Measurements from ENCODE around the gene TSHZ1. TPM values are rescaled to one million over a fixed set of nuclear protein-coding genes. Genes with fewer than 3 reads are reported as not detected.
A peak's percentile ranks its signal among the peaks of the same experiment; 100 is the strongest.

Gene TSHZ1
- total RNA-seq (10 to 100 TPM; 30.1 to 32.0 TPM), polyA plus RNA-seq (1 to 10 TPM in 1 of 2 donors, under 1 TPM in 1; 0.84 to 6.5 TPM)

GRCh38 chr18:75210274-75211001 lies at the start of gene TSHZ1:
Gene TSHZ1 (plus strand): TSS chr18:75210797. CDS start chr18:75211877, 1,080 bp downstream.
- H3K4me1 ChIP-seq (ENCODE audit: insufficient read depth, low read length), result peaks cover 62% of the 10 kb centered on the region
- H3K36me3 ChIP-seq (ENCODE audit: insufficient read depth, low read length), result no peaks in the 10 kb centered on the region
- H3K4me3 ChIP-seq (ENCODE audit: low read length in 2 of 2), result peak within 1 kb of the TSS; percentile 91 to 96
- POLR2A ChIA-PET (ENCODE audit: partially characterized antibody), result interaction anchor here (0.7 to 6.5 kb wide), 21 partner anchors 11 to 1853 kb away, joined by 3 to 61 read pairs (median 4); partner anchors contain the start of genes SMIM21 and ZNF407
- Mint-ChIP-seq H3K27ac (peak within 1 kb of the TSS; percentile 95 to 99 (median 97)), H3K27me3 (peaks cover 0 to 2% of the 10 kb centered on the region in 2 donors), H3K9me3 (peaks cover 0 to 4% (median 0%) of the 10 kb centered on the region in 8 donors), H3K4me1 (peaks cover 50 to 78% (median 61%) of the 10 kb centered on the region in 4 donors), H3K4me3 (peak within 1 kb of the TSS; percentile 94 to 100 (median 99)), H3K36me3 (peaks cover 8 to 31% of the 10 kb centered on the region in 2 donors)
- no peaks in the 10 kb centered on the region for H3K27me3 ChIP-seq (ENCODE audit: insufficient read depth, low read length)
- no peaks in the 10 kb centered on the region for H3K9me3 ChIP-seq (ENCODE audit: control insufficient read depth in 1 of 2, low read length in 2 of 2)
- intact Hi-C loops (cut with micrococcal nuclease), result loop anchor here (1.0 to 10.0 kb wide), 6 partner anchors 37 to 1614 kb away; partner anchors contain the start of genes TIMM21 and ZNF236
- CTCF ChIA-PET (ENCODE audit: partially characterized antibody), result interaction anchor here (0.6 to 2.6 kb wide), 5 partner anchors 20 to 613 kb away, joined by 3 to 22 read pairs (median 3); partner anchors contain the start of gene ZNF407
- peak within 1 kb of the TSS; percentile 80 for H3K27ac ChIP-seq (ENCODE audit: low read depth, low read length)
- DNase-seq, result peak; percentile 76 to 90 (median 82)

DNA sequence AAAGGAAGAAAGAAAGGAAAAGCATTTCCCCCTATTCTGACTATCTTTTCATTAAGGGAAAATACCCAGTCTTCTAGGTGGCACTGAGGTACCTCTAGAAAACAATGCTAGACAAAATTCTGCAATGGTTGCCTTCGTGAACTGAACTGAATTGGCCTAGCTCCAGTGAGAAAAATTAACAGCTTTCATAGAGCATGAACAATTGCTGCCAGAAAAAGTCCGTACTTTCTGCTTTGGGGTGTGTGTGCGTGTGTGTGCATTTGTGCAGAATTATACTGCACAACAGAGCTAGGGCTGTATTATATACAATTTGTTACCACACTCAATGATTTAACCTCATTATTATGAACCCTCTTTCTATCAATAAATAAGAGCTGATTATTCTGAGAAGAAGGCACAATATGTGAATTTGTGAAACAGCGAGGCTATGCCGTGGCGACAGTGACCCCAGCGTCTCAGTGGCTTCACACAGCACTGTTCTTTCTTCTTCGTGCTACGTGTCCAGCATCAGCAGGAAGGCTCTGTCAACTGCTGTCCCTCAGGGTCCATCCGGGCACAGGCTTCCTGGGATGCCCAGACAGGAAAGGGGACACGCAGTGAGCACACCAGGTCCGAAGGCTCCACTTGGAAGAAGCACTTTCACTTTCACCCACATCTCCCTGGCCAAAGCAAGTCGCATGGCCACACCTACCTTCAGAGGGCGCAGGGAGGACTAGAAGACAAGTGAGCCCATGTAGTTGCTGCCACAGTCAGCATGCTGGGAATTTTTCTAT lies 49.2 kb upstream of the TSHZ1 start:
- H3K4me3 Mint-ChIP-seq, result peak overlapping the region; percentile 85 to 91 (median 88)
- H3K4me3 ChIP-seq (ENCODE audit: low read length in 2 of 2), result peak overlapping the region; percentile 5 to 60
- H3K27ac Mint-ChIP-seq, result peak overlapping the region in 6 of 7 donors; percentile 49 to 74 (median 70)
- DNase-seq, result peak in 4 of 5 donors; percentile 10 to 26 (median 15)
- H3K36me3 Mint-ChIP-seq, result no peaks in the 10 kb centered on the region
- H3K36me3 ChIP-seq (ENCODE audit: insufficient read depth, low read length), result no peaks in the 10 kb centered on the region
- CTCF ChIA-PET (ENCODE audit: partially characterized antibody), result interaction anchor here (0.8 kb wide), 1 partner anchor 83 kb away, joined by 4 read pairs; no protein-coding TSS in a partner anchor
- POLR2A ChIA-PET (ENCODE audit: partially characterized antibody), result no interaction called here
- H3K27ac ChIP-seq (ENCODE audit: low read depth, low read length), result no peak overlapping the region
- H3K4me1 Mint-ChIP-seq, result peaks cover 8 to 9% (median 9%) of the 10 kb centered on the region in 4 donors
- peaks cover 0 to 5% (median 0%) of the 10 kb centered on the region in 8 donors for H3K9me3 Mint-ChIP-seq
- peaks cover 12% of the 10 kb centered on the region for H3K4me1 ChIP-seq (ENCODE audit: insufficient read depth, low read length)
- H3K27me3 ChIP-seq (ENCODE audit: insufficient read depth, low read length), result peaks cover 3% of the 10 kb centered on the region
- H3K27me3 Mint-ChIP-seq, result peaks cover 1 to 4% of the 10 kb centered on the region in 2 donors
- intact Hi-C loops (cut with micrococcal nuclease), result loop anchor here (10.0 kb wide), 1 partner anchor 203 kb away; no protein-coding TSS in a partner anchor
- H3K9me3 ChIP-seq (ENCODE audit: control insufficient read depth in 1 of 2, low read length in 2 of 2), result no peaks in the 10 kb centered on the region

- CTCF ChIA-PET (ENCODE audit: partially characterized antibody), result no interaction called here
Measured at GRCh38 chr18:75162467-75162866, 48.1 kb upstream of the TSHZ1 start.

DNA sequence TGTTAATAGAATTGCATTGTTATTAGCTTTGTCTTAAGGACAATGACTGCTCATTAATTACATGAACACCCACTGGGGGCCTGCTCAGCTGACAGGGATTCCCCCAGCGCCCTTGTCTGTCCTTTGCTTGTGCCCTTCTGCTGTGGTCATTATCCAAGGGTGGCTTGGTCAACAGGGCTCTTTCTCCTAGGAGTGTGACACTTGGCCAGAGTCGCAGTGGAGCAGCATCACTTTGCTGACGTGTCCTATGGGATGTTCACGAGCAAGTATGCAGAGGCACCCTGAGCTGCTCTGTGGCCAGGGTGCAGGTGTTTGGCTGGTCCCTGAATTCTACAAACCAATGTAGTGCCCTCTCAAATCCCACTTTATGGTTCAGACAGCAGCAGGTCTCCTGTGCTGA lies 47.6 kb upstream of the TSHZ1 start:
- DNase-seq, result no peak
- intact Hi-C loops (cut with micrococcal nuclease), result loop anchor here (10.0 kb wide), 1 partner anchor 202 kb away; no protein-coding TSS in a partner anchor
- ChIA-PET CTCF (ENCODE audit: partially characterized antibody) (interaction anchor here (1.1 kb wide), 1 partner anchor 9 kb away, joined by 3 read pairs; no protein-coding TSS in a partner anchor), POLR2A (ENCODE audit: partially characterized antibody) (no interaction called here)
- Histone ChIP-seq H3K9me3 (ENCODE audit: control insufficient read depth in 1 of 2, low read length in 2 of 2) (no peaks in the 10 kb centered on the region), H3K4me3 (ENCODE audit: low read length in 2 of 2) (no peak overlapping the region), H3K27me3 (ENCODE audit: insufficient read depth, low read length) (peaks cover 3% of the 10 kb centered on the region), H3K27ac (ENCODE audit: low read depth, low read length) (no peak overlapping the region), H3K4me1 (ENCODE audit: insufficient read depth, low read length) (peaks cover 12% of the 10 kb centered on the region), H3K36me3 (ENCODE audit: insufficient read depth, low read length) (no peaks in the 10 kb centered on the region)
- H3K4me1 Mint-ChIP-seq, result peaks cover 8 to 9% (median 9%) of the 10 kb centered on the region in 4 donors
- peaks cover under 1 to 8% of the 10 kb centered on the region in 2 donors for H3K27me3 Mint-ChIP-seq
- no peaks in the 10 kb centered on the region for H3K36me3 Mint-ChIP-seq
- H3K9me3 Mint-ChIP-seq, result peaks cover 0 to 5% (median 0%) of the 10 kb centered on the region in 8 donors
- no peak overlapping the region for H3K27ac Mint-ChIP-seq
- H3K4me3 Mint-ChIP-seq, result peak overlapping the region in 2 of 8 donors; percentile 11 to 43

More at GRCh38 chr18:75162467-75162866, 48.1 kb upstream of the TSHZ1 start:
- intact Hi-C loops (cut with micrococcal nuclease), result loop anchor here (10.0 kb wide), 1 partner anchor 202 kb away; no protein-coding TSS in a partner anchor
- H3K27ac Mint-ChIP-seq, result no peak overlapping the region
- peaks cover 3% of the 10 kb centered on the region for H3K27me3 ChIP-seq (ENCODE audit: insufficient read depth, low read length)
- H3K4me3 Mint-ChIP-seq, result peak overlapping the region in 6 of 8 donors; percentile 30 to 91 (median 86)
- H3K4me1 Mint-ChIP-seq, result peaks cover 8 to 9% (median 9%) of the 10 kb centered on the region in 4 donors
- H3K27me3 Mint-ChIP-seq, result peaks cover 1 to 8% of the 10 kb centered on the region in 2 donors
- POLR2A ChIA-PET (ENCODE audit: partially characterized antibody), result no interaction called here
- H3K4me1 ChIP-seq (ENCODE audit: insufficient read depth, low read length), result peaks cover 12% of the 10 kb centered on the region
- no peaks in the 10 kb centered on the region for H3K9me3 ChIP-seq (ENCODE audit: control insufficient read depth in 1 of 2, low read length in 2 of 2)
- no peak overlapping the region for H3K27ac ChIP-seq (ENCODE audit: low read depth, low read length)
- DNase-seq, result no peak
- no peak overlapping the region for H3K4me3 ChIP-seq (ENCODE audit: low read length in 2 of 2)
- H3K36me3 ChIP-seq (ENCODE audit: insufficient read depth, low read length), result no peaks in the 10 kb centered on the region
- peaks cover 0 to 5% (median 0%) of the 10 kb centered on the region in 8 donors for H3K9me3 Mint-ChIP-seq
- no peaks in the 10 kb centered on the region for H3K36me3 Mint-ChIP-seq

DNA sequence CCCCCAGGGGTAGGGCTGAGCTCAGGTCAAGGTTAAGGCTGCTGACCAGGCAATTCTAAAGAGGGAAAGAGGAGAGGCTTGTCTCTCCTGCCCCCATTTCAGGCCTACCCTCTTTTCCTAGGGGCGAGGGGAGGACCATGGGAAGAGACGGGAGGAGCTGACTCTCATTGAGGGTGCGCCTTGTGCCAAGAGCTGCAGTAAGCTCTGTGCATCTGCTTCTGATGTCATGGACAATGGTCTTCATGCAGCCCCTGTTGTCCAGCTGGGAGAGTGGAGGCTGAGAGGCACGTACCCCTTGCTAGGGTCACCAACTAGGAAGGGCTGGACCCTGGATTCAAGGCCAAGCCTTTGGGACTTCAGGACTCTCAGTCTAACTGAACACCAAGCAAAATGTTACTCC lies 46.9 kb upstream of the TSHZ1 start:
- Mint-ChIP-seq H3K9me3 (peaks cover 0 to 5% (median 0%) of the 10 kb centered on the region in 8 donors), H3K4me3 (no peak overlapping the region), H3K36me3 (no peaks in the 10 kb centered on the region), H3K27ac (no peak overlapping the region), H3K27me3 (peaks cover 1 to 11% of the 10 kb centered on the region in 2 donors), H3K4me1 (peaks cover 8 to 9% (median 9%) of the 10 kb centered on the region in 4 donors)
- POLR2A ChIA-PET (ENCODE audit: partially characterized antibody), result no interaction called here
- Histone ChIP-seq H3K27me3 (ENCODE audit: insufficient read depth, low read length) (peaks cover 3% of the 10 kb centered on the region), H3K4me3 (ENCODE audit: low read length in 2 of 2) (no peak overlapping the region), H3K4me1 (ENCODE audit: insufficient read depth, low read length) (peaks cover 12% of the 10 kb centered on the region), H3K27ac (ENCODE audit: low read depth, low read length) (no peak overlapping the region), H3K36me3 (ENCODE audit: insufficient read depth, low read length) (no peaks in the 10 kb centered on the region), H3K9me3 (ENCODE audit: control insufficient read depth in 1 of 2, low read length in 2 of 2) (no peaks in the 10 kb centered on the region)
- intact Hi-C loops (cut with micrococcal nuclease), result loop anchor here (10.0 kb wide), 1 partner anchor 201 kb away; no protein-coding TSS in a partner anchor
- CTCF ChIA-PET (ENCODE audit: partially characterized antibody), result interaction anchor here (1.1 kb wide), 1 partner anchor 9 kb away, joined by 3 read pairs; no protein-coding TSS in a partner anchor
- DNase-seq, result no peak

- Mint-ChIP-seq H3K4me1 (peaks cover 8 to 9% (median 9%) of the 10 kb centered on the region in 4 donors), H3K27ac (no peak overlapping the region), H3K9me3 (peaks cover 0 to 5% (median 0%) of the 10 kb centered on the region in 8 donors), H3K36me3 (no peaks in the 10 kb centered on the region), H3K27me3 (peaks cover 1 to 12% of the 10 kb centered on the region in 2 donors), H3K4me3 (no peak overlapping the region)
- Histone ChIP-seq H3K9me3 (ENCODE audit: control insufficient read depth in 1 of 2, low read length in 2 of 2) (no peaks in the 10 kb centered on the region), H3K27me3 (ENCODE audit: insufficient read depth, low read length) (peaks cover 3% of the 10 kb centered on the region), H3K4me3 (ENCODE audit: low read length in 2 of 2) (no peak overlapping the region), H3K4me1 (ENCODE audit: insufficient read depth, low read length) (peaks cover 12% of the 10 kb centered on the region), H3K36me3 (ENCODE audit: insufficient read depth, low read length) (no peaks in the 10 kb centered on the region), H3K27ac (ENCODE audit: low read depth, low read length) (no peak overlapping the region)
- DNase-seq, result no peak
- intact Hi-C loops (cut with micrococcal nuclease), result loop anchor here (10.0 kb wide), 1 partner anchor 200 kb away; no protein-coding TSS in a partner anchor
- POLR2A ChIA-PET (ENCODE audit: partially characterized antibody), result no interaction called here
- CTCF ChIA-PET (ENCODE audit: partially characterized antibody), result no interaction called here
Measured at GRCh38 chr18:75164479-75164878, 46.1 kb upstream of the TSHZ1 start.
